GM18508 (cell line): Measurements from ENCODE around the gene MYO15B.

Experiments
- ATAC-seq: cut with Tn5 transposase; IDR thresholded peaks from one replicate; pipeline ENCODE4 v1.9.1; 2021; ENCODE audit warnings: moderate number of reproducible peaks; ENCODE audit not compliant: insufficient read depth, unreplicated experiment

MYO15B gene

DNA sequence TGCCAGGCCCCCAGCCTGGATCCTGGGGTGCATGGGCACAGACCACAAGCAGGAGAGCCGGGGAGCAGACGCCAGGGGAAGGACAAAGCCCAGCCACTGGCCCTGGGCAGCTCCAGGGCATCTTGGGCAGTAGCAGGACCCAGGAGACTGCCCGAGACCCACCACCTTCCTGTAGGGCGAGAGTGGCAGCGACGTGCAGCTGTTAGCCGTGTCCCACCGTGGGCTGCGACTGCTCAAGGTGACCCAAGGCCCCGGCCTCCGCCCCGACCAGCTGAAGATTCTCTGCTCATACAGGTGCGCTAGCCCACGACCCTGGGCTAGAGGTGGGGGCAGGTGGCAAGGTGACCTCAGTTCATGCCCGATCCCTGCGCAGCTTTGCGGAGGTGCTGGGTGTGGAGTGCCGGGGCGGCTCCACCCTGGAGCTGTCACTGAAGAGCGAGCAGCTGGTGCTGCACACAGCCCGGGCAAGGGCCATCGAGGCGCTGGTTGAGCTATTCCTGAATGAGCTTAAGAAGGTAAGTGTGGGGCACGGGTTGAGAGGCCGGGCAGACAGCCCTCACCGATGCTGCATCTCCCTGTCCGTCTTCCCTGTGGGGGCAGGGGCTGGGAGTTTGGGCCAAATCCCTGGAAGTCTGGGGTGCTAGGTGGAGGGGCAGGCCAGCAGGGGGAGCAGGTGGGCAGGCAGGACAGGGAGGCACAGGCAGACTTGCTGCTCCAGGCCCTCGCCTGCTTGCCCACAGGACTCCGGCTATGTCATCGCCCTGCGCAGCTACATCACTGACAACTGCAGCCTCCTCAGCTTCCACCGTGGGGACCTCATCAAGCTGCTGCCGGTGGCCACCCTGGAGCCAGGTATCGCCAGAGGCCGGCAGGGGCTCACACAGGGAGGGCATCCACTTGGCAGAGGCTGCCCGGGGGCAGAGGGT is 32.2 kb downstream of the MYO15B start:
- no peak for ATAC-seq

DNA sequence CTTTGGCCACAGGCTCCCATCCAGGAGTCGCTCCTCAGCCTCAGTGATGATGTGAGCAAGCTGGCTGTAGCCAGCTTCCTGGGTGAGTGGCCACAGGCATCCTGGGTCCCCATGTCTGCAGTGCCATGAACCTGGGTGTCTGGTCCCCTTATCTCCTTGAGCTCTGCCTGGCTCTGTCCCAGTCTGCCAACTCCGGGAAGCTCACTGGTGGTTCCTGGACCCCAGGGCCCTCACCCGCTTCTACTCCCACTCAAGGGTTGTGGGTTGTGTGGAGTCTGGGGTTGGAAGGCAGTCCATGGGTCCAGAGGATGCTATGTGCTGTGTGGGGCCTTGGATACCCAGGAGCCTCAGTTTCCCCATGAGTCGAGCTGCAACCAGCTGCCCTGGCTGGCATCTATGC is 33.9 kb downstream of the MYO15B start:
- no peak for ATAC-seq

DNA sequence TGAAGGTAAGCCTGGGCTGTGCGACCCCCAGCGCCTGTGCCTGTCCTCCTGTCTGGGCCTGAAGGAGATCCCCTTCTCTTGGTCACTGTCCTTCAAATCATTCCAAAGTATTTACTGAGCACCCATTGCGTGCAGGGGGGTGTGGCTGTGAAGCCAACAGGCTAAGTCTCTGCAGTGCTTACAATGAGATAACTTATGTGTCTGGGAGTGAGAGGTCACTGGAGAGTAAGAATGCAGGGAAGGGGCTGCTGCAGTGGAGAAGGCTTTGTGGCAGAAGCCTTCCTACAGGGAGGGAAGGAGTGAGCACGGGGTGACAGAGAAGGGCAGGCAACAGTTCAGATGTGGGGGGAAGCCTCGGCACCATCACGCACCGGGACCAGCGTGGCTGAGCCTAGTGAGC is 34.5 kb downstream of the MYO15B start:
- no peak for ATAC-seq

DNA sequence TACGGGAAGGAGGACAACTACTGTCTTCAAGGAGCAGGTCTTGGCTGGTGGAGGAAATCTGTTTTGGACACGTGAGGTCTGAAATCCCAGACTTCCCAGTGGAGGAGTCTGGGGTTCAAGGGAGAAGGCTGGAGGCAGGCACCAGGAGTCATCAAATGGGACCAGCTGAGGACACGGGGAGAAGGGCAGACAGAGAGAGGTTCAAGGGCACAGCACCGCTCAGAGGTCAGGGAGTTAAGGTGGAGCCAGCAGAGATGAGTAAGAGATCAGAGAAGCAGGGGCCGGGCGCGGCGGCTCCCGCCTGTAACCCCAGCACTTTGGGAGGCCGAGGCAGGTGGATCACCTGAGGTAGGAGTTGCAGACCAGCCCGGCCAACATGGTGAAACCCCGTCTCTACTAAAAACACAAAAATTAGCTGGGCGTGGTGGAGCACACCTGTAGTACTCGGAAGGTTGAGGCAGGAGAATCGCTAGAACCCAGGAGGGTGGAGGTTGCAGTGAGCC is 35.2 kb downstream of the MYO15B start:
- no peak for ATAC-seq

DNA sequence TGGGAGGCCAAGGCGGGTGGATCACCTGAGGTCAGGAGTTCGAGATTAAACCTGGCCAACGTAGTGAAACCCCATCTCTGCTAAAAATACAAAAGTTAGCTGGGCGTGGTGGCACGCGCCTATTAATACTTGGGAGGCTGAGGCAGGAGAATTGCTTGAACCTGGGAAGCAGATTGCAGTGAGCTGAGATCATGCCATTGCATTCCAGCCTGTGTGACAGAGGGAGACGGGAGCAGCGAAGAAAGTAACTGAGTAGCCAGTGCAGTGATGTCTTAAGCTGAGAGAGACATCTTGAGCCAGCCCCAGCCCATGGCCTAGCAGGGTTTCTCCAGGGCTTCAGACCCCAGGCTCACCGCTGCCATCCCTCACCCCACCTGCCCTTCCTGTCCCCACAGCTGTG is 35.8 kb downstream of the MYO15B start:
- no peak for ATAC-seq

DNA sequence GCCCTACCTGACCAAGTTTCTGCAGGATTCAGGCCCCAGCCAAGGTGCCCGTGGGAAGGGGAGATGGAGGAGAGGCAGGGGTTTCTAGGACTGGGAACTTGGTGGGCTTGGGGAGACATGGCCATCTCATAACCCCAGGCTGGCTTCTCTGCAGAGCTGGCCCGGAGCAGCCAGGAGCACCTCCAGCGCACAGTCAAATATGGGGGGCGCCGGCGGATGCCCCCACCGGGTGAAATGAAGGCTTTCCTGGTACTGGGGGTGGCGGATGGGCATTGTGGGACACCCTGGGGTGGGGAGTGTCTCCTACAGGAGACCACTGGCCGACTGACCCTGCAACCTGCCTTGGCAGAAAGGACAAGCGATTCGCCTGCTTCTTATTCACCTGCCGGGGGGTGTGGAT is 36.4 kb downstream of the MYO15B start:
- no peak for ATAC-seq

DNA sequence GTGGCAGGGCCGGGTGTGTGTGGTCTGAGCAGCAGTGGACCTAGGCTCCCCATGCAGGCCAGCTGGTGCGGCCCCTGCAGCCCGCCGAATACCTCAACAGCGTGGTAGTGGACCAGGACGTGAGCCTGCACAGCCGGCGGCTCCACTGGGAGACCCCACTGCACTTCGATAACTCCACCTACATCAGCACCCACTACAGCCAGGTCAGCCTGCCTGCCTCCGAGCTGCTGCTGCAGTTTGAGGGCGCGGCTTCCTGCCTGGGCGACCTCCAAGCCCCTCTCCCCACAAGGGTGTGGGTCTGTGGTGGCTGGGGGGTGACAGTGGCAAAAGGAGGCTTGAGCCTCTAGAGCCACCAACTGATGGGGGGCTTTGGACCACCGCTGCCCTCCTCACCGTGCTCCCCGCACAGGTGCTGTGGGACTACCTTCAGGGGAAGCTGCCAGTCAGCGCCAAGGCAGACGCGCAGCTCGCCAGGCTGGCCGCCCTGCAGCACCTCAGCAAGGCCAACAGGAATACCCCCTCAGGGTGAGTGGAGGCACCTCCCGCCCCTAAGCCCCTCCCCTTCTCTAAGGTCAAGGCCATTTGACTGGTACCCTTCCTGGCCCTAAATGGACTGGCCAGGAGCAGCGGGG is 37.2 kb downstream of the MYO15B start:
- no peak for ATAC-seq

DNA sequence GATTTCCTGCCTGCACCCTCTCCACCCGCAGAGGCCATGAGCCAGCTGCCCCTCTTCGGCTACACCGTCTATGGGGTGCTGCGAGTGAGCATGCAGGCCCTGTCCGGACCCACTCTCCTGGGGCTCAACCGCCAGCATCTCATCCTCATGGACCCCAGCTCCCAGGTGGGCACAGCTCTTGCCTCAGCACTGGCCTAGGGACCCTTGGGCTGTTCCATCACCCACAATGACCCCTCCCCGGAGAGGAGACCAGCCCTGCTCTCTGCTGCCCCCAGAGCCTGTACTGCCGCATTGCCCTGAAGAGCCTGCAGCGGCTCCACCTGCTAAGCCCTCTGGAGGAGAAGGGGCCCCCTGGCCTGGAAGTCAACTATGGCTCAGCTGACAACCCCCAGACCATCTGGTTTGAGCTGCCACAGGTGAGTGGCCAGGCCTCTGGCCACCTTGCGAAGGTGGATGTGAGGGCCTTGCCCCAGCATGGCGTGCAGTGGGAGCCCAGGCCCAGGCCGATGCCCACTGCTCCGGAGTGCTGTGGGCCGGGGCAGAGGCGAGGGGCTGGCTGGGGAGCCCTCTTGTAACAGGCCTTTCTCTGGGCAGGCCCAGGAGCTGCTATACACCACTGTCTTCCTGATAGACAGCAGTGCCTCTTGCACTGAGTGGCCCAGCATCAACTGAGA is 38.4 kb downstream of the MYO15B start:
- no peak for ATAC-seq

DNA sequence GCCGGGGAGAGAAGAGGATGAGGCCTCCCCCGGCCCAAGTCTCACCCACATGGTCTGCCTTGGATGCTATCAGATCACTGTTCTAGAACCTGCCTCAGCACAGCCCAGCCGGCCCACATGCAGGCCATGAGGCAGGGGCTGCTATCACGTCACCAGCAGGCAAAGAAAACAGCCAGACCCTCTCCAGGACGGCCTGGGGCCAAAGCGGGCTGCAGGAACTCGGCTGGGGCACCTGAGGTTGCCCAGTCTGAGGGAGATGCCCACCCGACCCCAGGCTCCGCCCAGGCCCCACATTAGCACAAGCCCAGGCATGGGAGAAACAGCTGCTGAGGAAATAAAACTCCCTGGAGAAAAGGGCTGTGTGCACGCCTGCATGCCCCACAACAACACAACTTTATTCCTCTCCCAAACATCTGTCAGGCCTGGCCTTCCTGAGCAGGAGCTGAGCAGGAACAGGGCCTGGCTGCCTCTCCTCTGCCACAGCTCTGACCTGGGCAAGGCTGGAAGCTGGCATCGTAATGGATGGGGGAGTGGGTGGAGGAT is 39.0 kb downstream of the MYO15B start:
- no peak for ATAC-seq

DNA sequence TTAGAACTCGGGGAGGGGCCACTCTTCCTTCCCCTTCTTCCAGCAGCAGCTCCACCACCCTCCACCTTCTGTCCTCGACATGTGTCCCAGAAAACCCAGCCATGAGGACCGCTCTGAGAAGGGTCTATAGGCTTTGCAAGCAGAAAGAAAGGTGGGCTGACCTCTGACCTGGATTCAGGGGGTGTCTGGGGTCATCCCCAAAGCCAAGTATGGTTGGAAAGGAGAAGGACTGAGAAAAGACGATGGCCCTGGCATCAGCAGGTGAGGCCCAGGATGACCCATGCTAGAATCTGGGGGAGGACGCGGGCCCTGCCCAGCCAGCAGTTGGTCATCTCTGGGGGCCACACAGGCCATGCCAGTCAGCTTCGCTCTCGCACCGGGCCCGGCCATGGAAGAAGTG is 39.5 kb downstream of the MYO15B start:
- no peak for ATAC-seq

DNA sequence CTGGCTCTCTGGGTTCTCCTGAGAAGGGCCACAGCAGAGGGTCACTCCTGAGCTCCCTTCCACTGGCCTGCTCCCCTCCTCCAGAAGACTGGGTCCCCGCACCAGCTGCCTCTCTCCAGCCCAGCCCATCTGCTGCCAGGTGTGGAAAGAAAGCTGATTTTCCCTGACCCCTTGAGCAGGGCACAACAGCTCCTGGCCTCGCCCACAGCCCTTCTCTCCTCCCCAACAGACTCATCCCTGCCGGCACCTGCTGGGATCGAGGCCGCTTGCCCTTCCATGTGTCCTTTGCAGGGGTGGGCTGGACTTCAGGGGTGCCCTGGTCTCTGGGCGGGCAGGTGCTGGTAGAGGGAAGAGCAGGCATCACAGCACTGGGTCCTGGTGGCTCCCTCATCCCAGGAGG is 40.8 kb downstream of the MYO15B start:
- no peak for ATAC-seq

DNA sequence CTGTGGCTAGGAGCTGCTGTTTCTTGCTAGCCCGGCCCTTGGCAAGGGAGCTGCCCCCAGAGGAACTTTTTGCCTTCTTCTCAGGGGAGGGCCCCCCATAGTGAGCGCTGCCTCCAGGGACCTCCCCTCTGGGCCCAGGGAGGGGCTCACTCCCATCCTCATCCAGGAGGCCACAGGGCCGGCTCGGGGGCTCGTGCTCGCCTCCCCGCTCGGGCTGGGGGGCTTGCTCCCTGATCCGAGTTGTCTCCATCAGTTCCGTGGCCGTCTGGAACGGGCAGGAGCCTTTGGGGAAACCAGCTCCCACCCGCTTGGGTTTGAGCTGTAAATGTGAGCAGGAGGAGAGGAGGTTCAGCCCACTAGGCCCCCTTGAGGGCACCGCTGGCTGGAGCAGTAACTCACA is 41.6 kb downstream of the MYO15B start:
- no peak for ATAC-seq

DNA sequence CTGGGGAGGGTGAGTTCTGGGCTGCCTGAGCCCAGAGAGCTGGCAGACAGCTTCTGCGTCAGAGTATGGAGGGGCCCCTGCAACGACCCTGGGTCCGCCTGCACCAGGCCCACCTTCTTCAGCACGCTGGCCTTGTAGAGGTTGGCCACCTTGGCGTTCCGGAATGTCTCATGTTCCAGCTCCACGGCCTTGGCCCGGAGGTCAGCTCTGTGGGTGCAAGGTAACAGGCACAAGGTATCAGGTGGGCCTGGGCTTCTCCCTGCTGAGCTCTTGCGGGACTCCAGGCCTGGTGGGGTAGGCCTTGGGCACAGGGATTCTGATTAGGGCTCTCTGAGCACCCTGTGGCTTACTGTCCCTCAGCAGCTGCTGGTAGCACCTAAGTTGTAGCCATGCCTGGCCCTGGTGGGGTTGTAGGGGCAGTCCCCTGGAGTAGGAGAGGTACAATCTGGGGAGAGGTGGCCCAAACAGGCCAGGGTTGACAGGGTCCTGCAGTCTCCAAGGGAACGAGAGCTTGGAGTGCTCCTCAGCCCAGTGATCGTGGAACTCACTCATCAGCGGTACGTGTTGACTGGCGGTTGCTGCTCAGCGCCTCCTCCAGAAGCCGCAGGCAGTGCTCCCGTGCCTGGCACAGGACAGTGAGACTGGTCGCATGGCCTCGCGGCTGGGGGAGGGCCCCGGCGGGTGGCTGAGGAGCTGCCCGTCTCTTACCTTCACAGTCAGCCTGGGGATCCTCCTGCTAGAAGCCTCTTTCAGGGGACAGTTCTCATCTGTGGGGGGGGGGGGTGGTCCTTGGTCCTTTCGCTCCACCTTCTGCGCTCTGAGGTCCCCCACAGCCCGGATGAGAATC is 42.7 kb downstream of the MYO15B start:
- no peak for ATAC-seq

DNA sequence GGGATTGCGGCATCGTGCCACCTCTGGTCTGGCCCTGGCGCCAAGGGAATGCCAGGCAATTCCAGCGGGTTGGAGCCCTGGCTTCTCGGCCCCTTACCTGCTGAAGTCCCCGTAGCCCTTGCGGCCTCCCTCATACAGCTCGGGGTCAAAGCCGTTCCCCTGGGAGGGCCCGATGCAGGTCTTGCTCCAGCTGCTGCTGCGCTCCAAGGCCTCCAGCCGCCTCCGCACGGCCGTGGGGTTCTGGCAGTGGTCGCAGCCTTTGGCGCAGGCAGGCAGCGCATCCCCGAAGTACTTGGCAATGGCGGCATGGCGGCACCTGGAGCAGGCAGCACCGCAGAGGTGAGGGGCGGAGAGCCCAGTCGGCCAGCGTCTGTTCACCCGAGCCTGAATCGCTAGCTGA is 43.8 kb downstream of the MYO15B start:
- no peak for ATAC-seq

DNA sequence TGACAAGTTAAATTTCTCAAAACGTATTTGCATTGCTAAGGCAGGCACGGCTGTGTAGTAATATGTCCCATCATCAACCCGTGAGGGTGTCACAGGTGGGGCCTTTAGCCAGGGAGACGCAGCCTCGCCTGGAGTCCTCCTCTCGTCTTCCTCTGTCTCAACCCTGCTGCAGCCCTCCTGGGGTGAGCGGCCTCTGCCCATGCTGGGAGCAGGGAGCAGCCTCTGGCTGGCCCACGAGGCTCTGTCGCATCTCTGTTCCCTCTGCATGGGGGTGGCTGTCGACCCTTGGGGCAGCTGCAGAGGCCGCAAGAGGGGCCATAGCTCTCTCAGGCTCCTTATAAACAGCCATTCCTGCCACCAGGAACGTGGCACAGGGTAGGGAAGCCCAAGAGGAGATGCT is 44.8 kb downstream of the MYO15B start:
- ATAC-seq = no peak

DNA sequence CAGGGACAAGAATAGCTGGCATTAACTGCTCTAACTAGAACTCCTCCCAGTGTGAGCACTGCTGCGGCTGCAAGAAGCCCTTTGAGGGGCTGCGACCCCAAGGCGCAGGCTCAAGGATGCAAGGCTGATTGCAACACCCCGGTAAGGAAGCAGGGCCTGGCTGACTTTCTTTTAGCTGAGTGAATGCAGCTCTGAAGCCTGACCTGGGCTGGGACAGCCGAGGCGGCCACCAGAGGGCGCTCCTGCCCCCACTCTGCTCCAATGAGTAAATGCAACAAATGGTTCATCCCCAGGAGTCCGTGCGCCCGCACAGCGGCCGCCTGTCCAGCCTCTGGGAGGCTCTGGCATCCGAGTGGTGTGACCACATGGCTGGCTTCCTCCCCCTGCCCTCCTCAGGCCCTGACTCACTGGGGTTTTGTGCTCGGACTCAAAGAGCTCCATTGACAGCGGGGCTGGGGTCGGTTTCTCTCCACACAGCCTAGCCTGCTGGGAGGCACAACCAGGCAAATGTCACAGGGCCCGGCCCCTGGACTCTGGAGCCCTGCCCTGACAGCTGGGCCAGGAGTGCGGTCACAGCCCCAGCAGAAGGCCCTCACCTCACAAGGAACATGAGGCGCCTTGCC is 45.4 kb downstream of the MYO15B start, which contains the start of gene SMIM5:
TSS of gene SMIM5 (plus strand) at position 572 of the 623 bp plus-strand sequence. CDS start 6,768 bp downstream, outside the sequence.
- ATAC-seq = no peak

DNA sequence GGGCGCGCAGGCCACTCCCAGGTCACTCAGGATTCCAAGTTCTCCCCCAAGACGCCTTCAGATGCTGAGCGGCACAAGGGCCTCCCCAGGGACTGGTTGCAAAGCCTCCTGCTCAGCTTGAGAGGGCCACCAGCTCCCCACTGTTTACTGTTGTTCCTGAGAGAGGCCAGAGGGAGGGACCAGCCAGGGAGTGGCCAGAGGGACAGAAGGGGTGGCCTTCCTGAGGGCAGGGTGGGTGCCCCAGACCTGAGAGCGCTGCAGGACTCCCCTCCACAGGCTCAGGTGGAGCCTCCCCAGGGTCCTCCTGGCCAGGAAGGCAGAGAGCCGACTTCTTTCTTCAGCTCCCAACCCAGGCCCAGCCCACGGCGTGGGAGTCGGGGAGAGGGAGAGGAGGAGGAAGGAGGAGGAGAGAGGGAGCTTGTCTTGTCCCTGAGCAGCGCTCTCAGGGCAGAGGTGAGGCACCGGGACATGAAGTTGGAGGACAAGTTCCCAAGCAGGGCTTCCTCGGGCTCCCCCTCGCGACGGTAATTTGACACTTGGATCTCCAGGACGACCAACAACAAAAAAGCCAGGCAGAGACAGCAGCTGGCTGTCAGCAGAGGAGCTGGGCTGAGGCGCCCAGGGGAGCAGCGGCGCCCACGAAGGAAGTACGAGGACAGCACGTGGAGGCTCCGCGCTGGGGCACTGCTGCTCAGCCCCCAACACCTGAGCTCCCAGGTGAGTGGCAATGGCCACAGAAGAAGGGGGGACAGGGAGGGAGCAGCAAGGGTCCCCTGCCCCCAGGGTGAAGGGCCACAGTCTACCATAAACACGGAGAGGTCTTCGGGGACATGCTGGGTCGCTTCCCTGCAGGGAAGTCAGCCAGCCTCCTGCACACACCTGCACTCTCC is 46.1 kb downstream of the MYO15B start:
- ATAC-seq = no peak

DNA sequence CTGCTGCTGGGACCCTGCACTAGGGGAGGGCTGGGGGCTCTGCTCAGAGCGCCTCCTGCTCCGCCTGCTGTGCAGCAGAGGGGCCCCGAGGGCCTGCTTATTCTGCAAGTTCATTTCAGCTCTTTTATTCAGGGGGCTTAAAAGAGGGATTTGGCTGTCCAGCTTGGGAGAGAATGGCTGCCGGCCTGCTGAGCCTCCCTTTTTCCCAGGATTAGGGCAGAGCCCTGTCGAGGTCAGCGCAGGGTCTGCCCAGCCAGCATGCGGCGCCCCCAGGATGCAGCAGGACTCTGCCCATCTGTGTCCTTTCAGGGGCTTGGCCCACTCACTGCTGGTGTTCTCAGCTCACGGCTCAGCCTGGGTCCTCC is 46.8 kb downstream of the MYO15B start:
- no peak for ATAC-seq
